Stomach smooth muscle (tissue), 2 donors: ENCODE data around the gene AIF1.

Experiments used
- H3K27ac ChIP-seq: one replicate; pipeline ENCODE4 v1.7.0; 2013; ENCODE audit warnings: mild to moderate bottlenecking, low read length, inconsistent platforms
- H3K27me3 ChIP-seq, 2 donors: one replicate each; pipeline ENCODE4 v1.7.0; 2013; ENCODE audit warnings: low read length in 2 of 2; ENCODE audit not compliant: insufficient read depth in 2 of 2, control insufficient read depth in 1 of 2
- H3K36me3 ChIP-seq, 2 donors: one replicate each; pipeline ENCODE4 v1.7.0; 2013; ENCODE audit warnings: low read length in 2 of 2; ENCODE audit not compliant: control insufficient read depth in 2 of 2, insufficient read depth in 2 of 2
- H3K4me1 ChIP-seq: one replicate; pipeline ENCODE4 v1.7.0; 2013; ENCODE audit warnings: low read length; ENCODE audit not compliant: control insufficient read depth, insufficient read depth
- H3K4me3 ChIP-seq, 2 donors: one replicate each; pipeline ENCODE4 v1.7.0; 2013; ENCODE audit warnings: low read length in 2 of 2
- H3K9ac ChIP-seq, 2 donors: one replicate each; pipeline ENCODE4 v1.7.0; 2013; ENCODE audit warnings: low read length in 2 of 2, mild to moderate bottlenecking in 1 of 2
- H3K9me3 ChIP-seq, 2 donors: one replicate each; pipeline ENCODE4 v1.7.0; 2013; ENCODE audit warnings: low read length in 2 of 2; ENCODE audit not compliant: control insufficient read depth in 2 of 2
- donor health status: healthy.
- donor health status: Pancreatic carcinoma.

The AIF1 gene

DNA sequence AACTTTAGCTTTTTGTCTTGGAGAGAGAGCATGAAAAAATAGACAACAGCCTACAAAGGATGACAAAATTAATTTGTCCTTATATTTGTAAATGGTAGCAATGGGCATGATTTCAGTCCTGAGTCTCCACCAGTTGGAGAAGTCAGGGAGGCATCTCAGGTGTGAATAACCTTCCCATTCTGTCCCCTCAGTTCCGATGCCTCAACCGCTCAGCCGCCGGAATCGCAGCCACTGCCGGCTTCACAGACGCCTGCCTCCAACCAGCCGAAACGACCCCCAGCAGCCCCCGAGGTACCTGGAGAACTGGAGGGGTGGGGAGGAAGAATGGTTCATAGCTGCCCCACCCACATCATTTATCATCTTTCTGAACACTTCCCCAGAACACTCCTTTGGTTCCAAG lies 9.0 kb downstream of the AIF1 start:
- Histone ChIP-seq H3K27me3 (no peaks in the 10 kb centered on the region), H3K27ac (no peak overlapping the region), H3K9ac (no peak overlapping the region), H3K4me1 (peaks cover 15% of the 10 kb centered on the region), H3K9me3 (no peaks in the 10 kb centered on the region), H3K4me3 (no peak overlapping the region), H3K36me3 (peaks cover 55 to 60% of the 10 kb centered on the region in 2 donors)

DNA sequence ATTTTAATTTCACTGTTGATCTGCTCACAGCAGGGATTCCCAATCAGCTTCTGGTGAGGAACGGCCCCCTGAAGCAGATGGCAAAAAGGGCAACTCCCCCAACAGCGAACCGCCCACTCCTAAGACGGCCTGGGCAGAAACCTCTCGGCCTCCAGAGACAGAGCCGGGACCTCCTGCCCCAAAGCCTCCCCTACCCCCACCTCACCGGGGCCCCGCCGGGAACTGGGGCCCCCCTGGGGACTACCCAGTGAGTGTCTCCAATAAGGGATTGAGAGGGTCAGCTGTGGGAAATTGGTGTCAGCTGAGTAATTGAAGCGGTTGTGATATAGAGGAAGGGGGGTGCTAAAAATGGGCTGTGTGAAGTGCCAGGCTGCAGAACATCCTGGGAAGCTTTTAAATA lies 11.9 kb downstream of the AIF1 start:
- no peak overlapping the region for H3K4me3 ChIP-seq
- H3K4me1 ChIP-seq, result peaks cover 6% of the 10 kb centered on the region
- no peaks in the 10 kb centered on the region for H3K27me3 ChIP-seq
- no peaks in the 10 kb centered on the region for H3K9me3 ChIP-seq
- peaks cover 73 to 78% of the 10 kb centered on the region in 2 donors for H3K36me3 ChIP-seq
- no peak overlapping the region for H3K9ac ChIP-seq
- no peak overlapping the region for H3K27ac ChIP-seq

DNA sequence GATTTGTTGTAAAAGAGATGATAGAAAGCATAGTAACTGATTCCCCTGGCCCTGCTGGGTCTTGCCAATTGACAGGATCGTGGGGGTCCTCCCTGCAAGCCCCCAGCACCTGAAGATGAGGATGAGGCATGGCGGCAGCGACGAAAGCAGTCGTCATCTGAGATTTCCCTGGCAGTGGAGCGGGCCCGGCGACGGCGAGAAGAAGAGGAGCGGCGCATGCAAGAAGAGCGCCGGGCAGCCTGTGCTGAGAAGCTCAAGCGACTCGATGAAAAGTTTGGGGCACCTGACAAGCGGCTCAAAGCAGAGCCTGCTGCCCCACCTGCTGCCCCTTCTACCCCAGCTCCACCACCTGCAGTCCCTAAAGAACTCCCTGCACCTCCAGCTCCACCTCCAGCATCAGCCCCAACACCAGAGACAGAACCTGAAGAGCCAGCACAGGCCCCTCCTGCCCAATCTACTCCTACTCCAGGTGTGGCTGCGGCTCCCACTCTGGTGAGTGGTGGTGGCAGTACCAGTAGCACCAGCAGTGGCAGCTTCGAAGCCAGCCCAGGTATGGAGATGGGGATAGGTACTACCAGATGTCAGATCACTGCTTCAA lies 12.8 kb downstream of the AIF1 start:
- no peak overlapping the region for H3K27ac ChIP-seq
- peaks cover 73 to 77% of the 10 kb centered on the region in 2 donors for H3K36me3 ChIP-seq
- H3K4me1 ChIP-seq, result no peaks in the 10 kb centered on the region
- H3K4me3 ChIP-seq, result no peak overlapping the region
- no peaks in the 10 kb centered on the region for H3K27me3 ChIP-seq
- H3K9ac ChIP-seq, result peak overlapping the region in 1 of 2 donors; percentile 13
- H3K9me3 ChIP-seq, result no peaks in the 10 kb centered on the region

DNA sequence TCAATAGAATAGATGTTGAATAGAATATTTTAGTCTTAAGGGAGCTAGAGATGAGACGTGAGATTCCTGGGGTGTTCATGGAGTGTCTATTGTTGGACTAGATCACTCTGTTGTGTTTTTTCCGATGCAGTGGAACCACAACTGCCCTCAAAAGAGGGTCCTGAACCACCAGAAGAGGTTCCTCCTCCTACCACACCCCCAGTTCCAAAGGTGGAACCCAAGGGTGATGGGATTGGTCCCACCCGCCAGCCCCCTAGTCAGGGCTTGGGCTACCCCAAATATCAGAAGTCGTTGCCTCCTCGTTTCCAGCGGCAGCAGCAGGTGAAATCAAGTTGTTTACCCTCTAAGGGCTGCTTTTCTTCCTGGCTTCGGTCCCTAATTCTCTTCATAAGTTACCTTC lies 14.0 kb downstream of the AIF1 start:
- Histone ChIP-seq H3K27me3 (no peaks in the 10 kb centered on the region), H3K4me1 (no peaks in the 10 kb centered on the region), H3K9ac (no peak overlapping the region), H3K36me3 (peaks cover 70 to 75% of the 10 kb centered on the region in 2 donors), H3K9me3 (no peaks in the 10 kb centered on the region), H3K27ac (no peak overlapping the region), H3K4me3 (no peak overlapping the region)

DNA sequence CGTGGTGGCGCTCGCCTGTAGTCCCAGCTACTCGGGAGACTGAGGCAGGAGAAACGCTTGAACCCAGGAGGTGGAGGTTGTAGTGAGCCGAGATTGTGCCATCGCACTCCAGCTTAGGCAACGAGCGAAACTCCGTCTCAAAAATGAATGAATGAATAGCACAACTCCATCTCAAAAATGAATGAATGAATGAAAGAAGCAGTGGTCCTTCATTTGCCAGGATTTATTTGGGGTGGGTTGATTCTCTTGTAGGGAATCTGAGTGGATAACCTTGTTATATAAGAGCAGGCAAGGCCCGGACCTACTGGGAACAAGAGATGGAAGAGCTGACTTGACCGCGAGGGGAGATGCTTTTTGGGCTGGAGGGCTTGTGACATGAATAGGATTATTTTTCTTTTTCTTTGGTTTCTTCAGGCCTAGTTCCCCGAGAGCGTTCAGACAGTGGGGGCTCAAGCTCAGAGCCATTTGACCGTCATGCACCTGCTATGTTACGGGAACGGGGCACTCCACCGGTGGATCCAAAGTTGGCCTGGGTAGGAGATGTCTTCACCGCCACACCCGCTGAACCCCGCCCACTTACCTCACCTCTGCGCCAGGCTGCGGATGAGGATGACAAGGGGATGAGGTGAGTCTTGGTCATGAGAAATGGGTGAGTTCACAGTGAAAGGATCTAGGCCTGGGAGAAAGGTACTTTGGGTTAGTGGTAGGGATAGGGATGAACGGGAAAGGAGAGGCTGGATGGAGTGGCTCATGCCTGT lies 15.3 kb downstream of the AIF1 start:
- Histone ChIP-seq H3K27me3 (no peaks in the 10 kb centered on the region), H3K4me1 (no peaks in the 10 kb centered on the region), H3K9me3 (no peaks in the 10 kb centered on the region), H3K4me3 (no peak overlapping the region), H3K36me3 (peaks cover 71 to 77% of the 10 kb centered on the region in 2 donors), H3K27ac (no peak overlapping the region), H3K9ac (no peak overlapping the region)

DNA sequence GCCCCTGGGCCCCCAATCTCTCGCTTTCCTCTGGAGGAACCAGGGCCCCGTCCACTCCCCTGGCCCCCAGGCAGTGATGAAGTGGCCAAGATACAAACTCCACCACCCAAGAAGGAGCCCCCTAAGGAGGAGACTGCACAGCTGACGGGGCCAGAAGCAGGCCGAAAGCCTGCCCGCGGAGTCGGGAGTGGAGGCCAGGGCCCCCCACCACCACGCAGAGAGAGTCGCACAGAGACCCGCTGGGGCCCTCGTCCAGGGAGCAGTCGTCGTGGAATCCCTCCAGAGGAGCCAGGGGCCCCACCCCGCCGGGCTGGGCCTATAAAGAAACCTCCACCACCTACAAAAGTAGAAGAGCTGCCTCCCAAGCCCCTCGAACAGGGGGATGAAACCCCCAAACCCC lies 16.2 kb downstream of the AIF1 start:
- peaks cover 71 to 77% of the 10 kb centered on the region in 2 donors for H3K36me3 ChIP-seq
- no peak overlapping the region for H3K9ac ChIP-seq

DNA sequence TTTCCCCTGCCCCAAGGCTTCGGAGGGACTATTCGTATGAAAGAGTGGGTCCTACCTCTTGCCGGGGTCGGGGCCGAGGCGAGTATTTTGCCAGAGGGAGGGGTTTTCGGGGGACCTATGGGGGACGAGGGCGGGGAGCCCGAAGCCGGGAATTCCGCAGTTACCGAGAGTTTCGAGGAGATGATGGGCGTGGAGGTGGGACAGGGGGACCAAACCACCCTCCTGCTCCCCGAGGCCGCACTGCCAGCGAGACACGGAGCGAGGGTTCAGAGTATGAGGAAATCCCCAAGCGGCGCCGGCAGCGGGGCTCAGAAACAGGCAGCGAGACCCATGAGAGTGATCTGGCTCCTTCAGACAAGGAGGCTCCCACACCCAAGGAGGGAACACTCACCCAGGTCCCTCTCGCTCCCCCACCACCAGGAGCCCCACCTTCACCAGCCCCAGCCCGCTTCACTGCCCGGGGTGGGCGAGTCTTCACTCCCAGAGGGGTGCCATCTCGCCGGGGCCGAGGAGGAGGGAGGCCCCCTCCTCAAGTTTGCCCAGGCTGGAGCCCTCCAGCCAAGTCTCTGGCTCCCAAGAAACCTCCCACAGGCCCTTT lies 16.7 kb downstream of the AIF1 start:
- H3K4me3 ChIP-seq, result no peak overlapping the region
- H3K36me3 ChIP-seq, result peaks cover 70 to 77% of the 10 kb centered on the region in 2 donors
- H3K4me1 ChIP-seq, result no peaks in the 10 kb centered on the region
- no peak overlapping the region for H3K9ac ChIP-seq
- no peaks in the 10 kb centered on the region for H3K9me3 ChIP-seq
- no peak overlapping the region for H3K27ac ChIP-seq
- H3K27me3 ChIP-seq, result no peaks in the 10 kb centered on the region

More for the DNA sequence above, 16.2 kb downstream of the AIF1 start:
- Histone ChIP-seq H3K27ac (no peak overlapping the region), H3K27me3 (no peaks in the 10 kb centered on the region), H3K4me3 (no peak overlapping the region), H3K4me1 (no peaks in the 10 kb centered on the region), H3K9me3 (no peaks in the 10 kb centered on the region)

DNA sequence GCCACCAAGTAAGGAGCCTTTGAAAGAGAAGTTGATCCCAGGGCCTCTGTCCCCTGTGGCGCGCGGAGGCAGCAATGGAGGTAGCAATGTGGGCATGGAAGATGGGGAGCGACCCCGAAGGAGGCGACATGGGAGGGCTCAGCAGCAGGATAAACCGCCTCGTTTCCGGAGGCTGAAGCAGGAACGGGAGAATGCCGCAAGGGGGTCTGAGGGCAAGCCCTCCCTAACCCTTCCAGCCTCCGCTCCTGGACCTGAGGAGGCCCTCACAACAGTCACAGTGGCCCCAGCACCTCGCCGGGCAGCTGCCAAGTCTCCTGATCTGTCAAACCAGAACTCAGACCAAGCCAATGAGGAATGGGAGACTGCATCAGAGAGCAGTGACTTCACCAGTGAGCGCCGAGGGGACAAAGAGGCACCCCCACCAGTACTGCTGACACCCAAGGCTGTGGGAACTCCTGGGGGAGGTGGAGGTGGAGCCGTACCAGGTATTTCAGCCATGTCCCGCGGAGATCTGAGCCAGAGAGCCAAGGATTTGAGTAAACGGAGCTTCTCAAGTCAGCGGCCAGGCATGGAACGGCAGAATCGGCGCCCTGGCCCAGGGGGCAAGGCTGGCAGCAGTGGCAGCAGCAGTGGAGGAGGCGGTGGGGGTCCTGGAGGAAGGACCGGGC lies 17.4 kb downstream of the AIF1 start:
- Histone ChIP-seq H3K9me3 (no peaks in the 10 kb centered on the region), H3K4me1 (no peaks in the 10 kb centered on the region), H3K27ac (no peak overlapping the region), H3K9ac (no peak overlapping the region), H3K36me3 (peaks cover 69 to 79% of the 10 kb centered on the region in 2 donors), H3K27me3 (no peaks in the 10 kb centered on the region), H3K4me3 (no peak overlapping the region)

DNA sequence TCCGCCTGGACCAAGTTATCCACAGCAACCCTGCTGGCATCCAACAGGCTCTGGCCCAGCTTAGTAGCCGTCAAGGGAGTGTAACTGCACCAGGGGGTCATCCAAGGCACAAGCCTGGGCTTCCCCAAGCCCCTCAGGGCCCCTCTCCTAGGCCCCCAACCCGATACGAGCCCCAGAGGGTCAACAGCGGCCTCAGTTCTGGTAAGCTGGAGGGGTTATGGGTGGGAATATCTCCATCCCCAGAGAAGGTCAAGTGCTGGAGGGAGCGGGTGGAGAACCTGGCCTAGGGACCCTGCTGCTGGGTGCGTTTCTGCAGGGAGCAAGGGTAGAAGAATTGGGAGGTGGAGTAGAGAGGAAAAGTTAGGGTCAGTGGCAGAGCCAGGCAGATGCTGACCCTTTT lies 18.4 kb downstream of the AIF1 start:
- H3K4me3 ChIP-seq, result no peak overlapping the region
- H3K4me1 ChIP-seq, result no peaks in the 10 kb centered on the region
- peaks cover 65 to 71% of the 10 kb centered on the region in 2 donors for H3K36me3 ChIP-seq
- H3K27me3 ChIP-seq, result no peaks in the 10 kb centered on the region
- H3K9ac ChIP-seq, result no peak overlapping the region
- H3K27ac ChIP-seq, result no peak overlapping the region
- no peaks in the 10 kb centered on the region for H3K9me3 ChIP-seq

DNA sequence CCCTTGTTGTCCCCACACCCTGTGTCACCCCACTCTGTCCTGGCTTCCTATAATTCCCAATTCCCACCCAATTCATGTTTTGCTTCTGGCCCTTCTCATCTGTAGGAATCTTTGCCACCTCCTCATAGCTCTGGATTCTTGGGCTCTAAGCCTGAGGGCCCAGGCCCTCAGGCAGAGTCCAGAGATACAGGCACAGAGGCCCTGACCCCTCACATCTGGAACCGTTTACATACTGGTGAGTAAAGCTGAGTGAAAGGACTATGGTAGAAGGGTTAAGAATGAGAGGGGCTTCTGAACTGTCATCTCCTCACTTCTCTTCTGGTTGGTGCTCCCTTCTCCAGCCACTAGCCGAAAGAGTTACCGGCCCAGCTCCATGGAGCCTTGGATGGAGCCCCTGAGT lies 19.1 kb downstream of the AIF1 start:
- no peak overlapping the region for H3K27ac ChIP-seq
- H3K27me3 ChIP-seq, result no peaks in the 10 kb centered on the region
- no peaks in the 10 kb centered on the region for H3K4me1 ChIP-seq
- no peak overlapping the region for H3K4me3 ChIP-seq
- no peak overlapping the region for H3K9ac ChIP-seq
- no peaks in the 10 kb centered on the region for H3K9me3 ChIP-seq
- H3K36me3 ChIP-seq, result peaks cover 61 to 66% of the 10 kb centered on the region in 2 donors
